Neural cell (in vitro differentiated cells): ENCODE data around the gene ALDH5A1. TPM values are rescaled to one million over a fixed set of nuclear protein-coding genes. Genes with fewer than 3 reads are reported as not detected.

Experiments
- H2AFZ ChIP-seq: fragments of 200-600, 300-800 bp; sonication (generic), shearing (Covaris generic); 2 replicates; pipeline ENCODE4 v1.6.0; 2014; ENCODE audit warnings: low read depth, mild to moderate bottlenecking, antibody characterized with exemption, low read length, moderate library complexity
- H3F3A ChIP-seq: fragments of 200-600 bp; shearing (Covaris generic); 2 replicates; pipeline ENCODE4 v1.6.1; 2016; ENCODE audit warnings: mild to moderate bottlenecking, moderate library complexity, mixed read lengths, antibody characterized with exemption, low read length; ENCODE audit not compliant: insufficient read depth, poor library complexity, severe bottlenecking
- H3K27ac ChIP-seq: fragments of 200-600, 300-800 bp; sonication (generic), shearing (Covaris generic); 2 replicates; pipeline ENCODE4 v1.5.1; 2014; ENCODE audit warnings: mild to moderate bottlenecking, low read length, moderate library complexity
- H3K27me3 ChIP-seq: fragments of 300-800, 200-600 bp; sonication (generic), shearing (Covaris generic); 2 replicates; pipeline ENCODE4 v1.6.0; 2014; ENCODE audit warnings: mild to moderate bottlenecking, low read depth, low read length, moderate library complexity; ENCODE audit not compliant: insufficient read depth
- H3K36me3 ChIP-seq: fragments of 300-800, 200-600 bp; sonication (generic), shearing (Covaris generic); 2 replicates; pipeline ENCODE4 v1.5.1; 2014; ENCODE audit warnings: mild to moderate bottlenecking, antibody characterized with exemption, low read length, moderate library complexity; ENCODE audit not compliant: insufficient read depth
- H3K4me2 ChIP-seq: fragments of 300-800, 200-600 bp; sonication (generic), shearing (Covaris generic); 2 replicates; pipeline ENCODE4 v1.6.0; 2014; ENCODE audit warnings: mild to moderate bottlenecking, low read length
- H3K4me3 ChIP-seq: fragments of 300-800, 200-600 bp; sonication (generic), shearing (Covaris generic); 2 replicates; pipeline ENCODE4 v1.5.1; 2014; ENCODE audit warnings: mild to moderate bottlenecking, low read length, moderate library complexity
- H3K79me2 ChIP-seq: fragments of 200-600 bp; shearing (Covaris generic); replicated peaks from 2 replicates; pipeline ENCODE4 v1.6.0; 2014; ENCODE audit warnings: mild to moderate bottlenecking, low read length, moderate library complexity; ENCODE audit not compliant: insufficient read depth
- H3K9ac ChIP-seq: fragments of 300-800, 200-600 bp; sonication (generic), shearing (Covaris generic); 2 replicates; pipeline ENCODE4 v1.6.1; 2016; ENCODE audit warnings: mild to moderate bottlenecking, low read length, mixed read lengths
- H3K9me2 ChIP-seq: fragments of 200-600 bp; shearing (Covaris generic); 2 replicates; pipeline ENCODE4 v1.6.1; 2016; ENCODE audit warnings: mild to moderate bottlenecking, low read length, mixed read lengths; ENCODE audit not compliant: insufficient read depth
- H3K9me3 ChIP-seq: fragments of 200-600, 300-800 bp; sonication (generic), shearing (Covaris generic); 2 replicates; pipeline ENCODE4 v1.6.1; 2016; ENCODE audit warnings: mild to moderate bottlenecking, mixed run types, low read length, moderate library complexity, mixed read lengths
- H4K20me1 ChIP-seq: fragments of 200-600 bp; shearing (Covaris generic); 2 replicates; pipeline ENCODE4 v1.6.1; 2016; ENCODE audit warnings: mild to moderate bottlenecking, mixed run types; ENCODE audit not compliant: insufficient read depth
- EP300 ChIP-seq: fragments of 450-650 bp; conservative IDR thresholded peaks from 2 replicates; pipeline ENCODE4 v1.6.1; 2014; ENCODE audit warnings: antibody characterized with exemption, mild to moderate bottlenecking, moderate library complexity; ENCODE audit not compliant: poor library complexity, severe bottlenecking
- EZH2 ChIP-seq: fragments of 200-600, 300-800 bp; shearing (Covaris generic), sonication (generic); IDR thresholded peaks from 2 replicates; pipeline ENCODE4 v1.6.1; 2014; ENCODE audit warnings: antibody characterized with exemption, low read length, borderline replicate concordance, mild to moderate bottlenecking; ENCODE audit not compliant: insufficient read depth, poor library complexity, severe bottlenecking
- MXI1 ChIP-seq: fragments of 450-650 bp; conservative IDR thresholded peaks from 2 replicates; pipeline ENCODE4 v1.6.1; 2014; ENCODE audit warnings: antibody characterized with exemption, mild to moderate bottlenecking; ENCODE audit not compliant: poor library complexity, severe bottlenecking
- POLR2AphosphoS5 ChIP-seq: IDR thresholded peaks from 2 replicates; pipeline ENCODE4 v1.6.1; 2012
- RAD21 ChIP-seq: fragments of 450-650 bp; conservative IDR thresholded peaks from 2 replicates; pipeline ENCODE4 v1.6.1; 2014; ENCODE audit warnings: antibody characterized with exemption, mild to moderate bottlenecking, moderate library complexity
- SMC3 ChIP-seq: fragments of 450-650 bp; conservative IDR thresholded peaks from 2 replicates; pipeline ENCODE4 v1.6.1; 2014; ENCODE audit warnings: antibody characterized with exemption, mild to moderate bottlenecking, moderate library complexity; ENCODE audit not compliant: poor library complexity
- TAF1 ChIP-seq: IDR thresholded peaks from 2 replicates; pipeline ENCODE4 v1.6.1; 2012; ENCODE audit warnings: low read depth
- polyA plus RNA-seq: library from polyadenylated mRNA; depleted of rRNA; stranded (reverse); fragments of >200 nt; gene quantifications from 2 replicates; pipeline ENCODE4 v1.2.3, GENCODE V29; 2014
- TF ChIP-seq, protein P1 (sequence below): IDR thresholded peaks from 2 replicates; pipeline ENCODE4 v1.6.1; 2012; ENCODE audit warnings: borderline replicate concordance
- TF ChIP-seq, protein P2 (sequence below): fragments of 450-650 bp; IDR thresholded peaks from 2 replicates; pipeline ENCODE4 v1.5.1; 2014; ENCODE audit warnings: antibody characterized with exemption, mild to moderate bottlenecking, moderate library complexity; ENCODE audit not compliant: poor library complexity, severe bottlenecking

Gene ALDH5A1
- polyA plus RNA-seq, 1 donor from 2014 or later: 36.3 TPM

DNA sequence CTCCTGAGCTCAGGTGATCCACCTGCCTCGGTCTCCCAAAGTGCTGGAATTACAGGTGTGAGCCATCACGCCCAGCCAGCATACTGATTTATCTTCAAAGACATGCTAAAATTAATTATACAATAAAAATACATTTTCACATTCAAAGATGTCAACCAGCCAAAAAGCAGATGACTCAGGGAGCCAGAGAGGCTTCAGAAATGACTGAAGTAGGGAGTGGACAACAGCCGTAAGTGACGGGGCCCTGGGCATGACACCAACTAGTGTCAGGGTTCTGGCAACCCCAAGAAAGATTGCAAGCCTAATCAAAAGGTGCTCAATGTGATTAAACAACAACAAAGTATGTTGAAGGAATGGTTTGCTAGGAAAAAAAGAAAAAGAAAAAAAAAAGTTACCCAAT, 33.8 kb upstream of the ALDH5A1 start:
- no peaks in the 10 kb centered on the region for H3K79me2 ChIP-seq
- H3K4me2 ChIP-seq: no peak overlapping the region
- no peaks in the 10 kb centered on the region for H4K20me1 ChIP-seq
- no peaks in the 10 kb centered on the region for H3F3A ChIP-seq
- H3K27ac ChIP-seq: no peak overlapping the region
- no peak overlapping the region for H2AFZ ChIP-seq
- no peak overlapping the region for H3K9ac ChIP-seq
- no peaks in the 10 kb centered on the region for H3K27me3 ChIP-seq
- H3K4me3 ChIP-seq: no peak overlapping the region
- no peaks in the 10 kb centered on the region for H3K36me3 ChIP-seq
- H3K9me2 ChIP-seq: no peaks in the 10 kb centered on the region
- no peaks in the 10 kb centered on the region for H3K9me3 ChIP-seq
- TF ChIP-seq POLR2AphosphoS5: no peak
- TF ChIP-seq EZH2: no peak
- TF ChIP-seq RAD21: no peak
- no peak for TF ChIP-seq TAF1
- no peak for TF ChIP-seq MXI1
- TF ChIP-seq, protein P1, sequence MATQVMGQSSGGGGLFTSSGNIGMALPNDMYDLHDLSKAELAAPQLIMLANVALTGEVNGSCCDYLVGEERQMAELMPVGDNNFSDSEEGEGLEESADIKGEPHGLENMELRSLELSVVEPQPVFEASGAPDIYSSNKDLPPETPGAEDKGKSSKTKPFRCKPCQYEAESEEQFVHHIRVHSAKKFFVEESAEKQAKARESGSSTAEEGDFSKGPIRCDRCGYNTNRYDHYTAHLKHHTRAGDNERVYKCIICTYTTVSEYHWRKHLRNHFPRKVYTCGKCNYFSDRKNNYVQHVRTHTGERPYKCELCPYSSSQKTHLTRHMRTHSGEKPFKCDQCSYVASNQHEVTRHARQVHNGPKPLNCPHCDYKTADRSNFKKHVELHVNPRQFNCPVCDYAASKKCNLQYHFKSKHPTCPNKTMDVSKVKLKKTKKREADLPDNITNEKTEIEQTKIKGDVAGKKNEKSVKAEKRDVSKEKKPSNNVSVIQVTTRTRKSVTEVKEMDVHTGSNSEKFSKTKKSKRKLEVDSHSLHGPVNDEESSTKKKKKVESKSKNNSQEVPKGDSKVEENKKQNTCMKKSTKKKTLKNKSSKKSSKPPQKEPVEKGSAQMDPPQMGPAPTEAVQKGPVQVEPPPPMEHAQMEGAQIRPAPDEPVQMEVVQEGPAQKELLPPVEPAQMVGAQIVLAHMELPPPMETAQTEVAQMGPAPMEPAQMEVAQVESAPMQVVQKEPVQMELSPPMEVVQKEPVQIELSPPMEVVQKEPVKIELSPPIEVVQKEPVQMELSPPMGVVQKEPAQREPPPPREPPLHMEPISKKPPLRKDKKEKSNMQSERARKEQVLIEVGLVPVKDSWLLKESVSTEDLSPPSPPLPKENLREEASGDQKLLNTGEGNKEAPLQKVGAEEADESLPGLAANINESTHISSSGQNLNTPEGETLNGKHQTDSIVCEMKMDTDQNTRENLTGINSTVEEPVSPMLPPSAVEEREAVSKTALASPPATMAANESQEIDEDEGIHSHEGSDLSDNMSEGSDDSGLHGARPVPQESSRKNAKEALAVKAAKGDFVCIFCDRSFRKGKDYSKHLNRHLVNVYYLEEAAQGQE: no peak
- no peak for TF ChIP-seq SMC3
- TF ChIP-seq, protein P2, sequence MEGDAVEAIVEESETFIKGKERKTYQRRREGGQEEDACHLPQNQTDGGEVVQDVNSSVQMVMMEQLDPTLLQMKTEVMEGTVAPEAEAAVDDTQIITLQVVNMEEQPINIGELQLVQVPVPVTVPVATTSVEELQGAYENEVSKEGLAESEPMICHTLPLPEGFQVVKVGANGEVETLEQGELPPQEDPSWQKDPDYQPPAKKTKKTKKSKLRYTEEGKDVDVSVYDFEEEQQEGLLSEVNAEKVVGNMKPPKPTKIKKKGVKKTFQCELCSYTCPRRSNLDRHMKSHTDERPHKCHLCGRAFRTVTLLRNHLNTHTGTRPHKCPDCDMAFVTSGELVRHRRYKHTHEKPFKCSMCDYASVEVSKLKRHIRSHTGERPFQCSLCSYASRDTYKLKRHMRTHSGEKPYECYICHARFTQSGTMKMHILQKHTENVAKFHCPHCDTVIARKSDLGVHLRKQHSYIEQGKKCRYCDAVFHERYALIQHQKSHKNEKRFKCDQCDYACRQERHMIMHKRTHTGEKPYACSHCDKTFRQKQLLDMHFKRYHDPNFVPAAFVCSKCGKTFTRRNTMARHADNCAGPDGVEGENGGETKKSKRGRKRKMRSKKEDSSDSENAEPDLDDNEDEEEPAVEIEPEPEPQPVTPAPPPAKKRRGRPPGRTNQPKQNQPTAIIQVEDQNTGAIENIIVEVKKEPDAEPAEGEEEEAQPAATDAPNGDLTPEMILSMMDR: no peak
- no peak for TF ChIP-seq EP300

DNA sequence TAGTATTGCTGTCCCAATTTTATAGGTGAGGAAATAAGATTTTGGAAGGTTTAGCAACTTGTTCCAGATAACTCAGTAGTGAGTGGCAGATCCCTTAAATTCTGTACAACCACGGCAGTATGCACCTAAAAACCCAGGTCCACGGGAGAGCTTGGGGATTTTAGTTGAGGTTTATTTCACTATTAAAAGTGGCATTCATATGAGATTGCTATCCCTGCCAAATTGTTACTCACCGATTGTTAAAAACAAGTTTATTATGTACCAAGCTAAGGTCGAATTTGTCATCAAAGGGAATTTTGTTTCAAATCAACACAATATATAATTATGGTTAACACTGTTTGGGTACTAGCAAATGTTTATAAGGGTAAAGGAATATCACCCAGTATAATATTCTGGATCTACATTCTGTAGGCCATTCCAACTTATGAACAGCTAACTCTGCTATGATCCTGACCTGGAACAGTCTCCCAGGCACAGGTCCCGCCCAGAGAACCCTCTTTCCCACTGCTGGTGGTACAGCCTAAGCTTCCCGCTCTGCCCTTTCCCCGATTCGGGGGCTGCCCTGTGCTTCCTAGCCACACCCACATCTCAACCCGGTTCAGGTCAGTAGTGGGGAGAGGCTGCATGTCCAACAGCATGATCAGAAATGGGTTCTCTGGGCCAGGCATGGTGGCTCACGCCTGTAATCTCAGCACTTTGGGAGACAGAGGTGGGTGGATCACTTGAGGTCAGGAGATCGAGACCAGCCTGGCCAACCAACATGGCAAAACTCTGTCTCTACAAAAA, 30.3 kb upstream of the ALDH5A1 start:
- Histone ChIP-seq H3K9me3 (no peaks in the 10 kb centered on the region), H3K4me3 (no peak overlapping the region), H3K79me2 (no peaks in the 10 kb centered on the region), H3K9ac (no peak overlapping the region), H3K4me2 (no peak overlapping the region), H4K20me1 (no peaks in the 10 kb centered on the region), H3K36me3 (no peaks in the 10 kb centered on the region), H2AFZ (no peak overlapping the region), H3K27me3 (no peaks in the 10 kb centered on the region), H3K27ac (no peak overlapping the region), H3K9me2 (no peaks in the 10 kb centered on the region), H3F3A (no peaks in the 10 kb centered on the region)
- TF ChIP-seq TAF1: no peak
- TF ChIP-seq EP300: no peak
- TF ChIP-seq, protein P1: no peak
- TF ChIP-seq RAD21: no peak
- no peak for TF ChIP-seq POLR2AphosphoS5
- TF ChIP-seq SMC3: no peak
- TF ChIP-seq EZH2: no peak
- TF ChIP-seq, protein P2: no peak
- no peak for TF ChIP-seq MXI1
